ENCODE data around the gene LMBR1. TPM values are rescaled to one million over a fixed set of nuclear protein-coding genes. Genes with fewer than 3 reads are reported as not detected.

LMBR1 gene
- 29.2 and 42.6 TPM in 2 replicates for total RNA-seq

GRCh38 chr7:156892821-156893706 is at the start of gene LMBR1:
Gene LMBR1, minus strand, starts transcription at chr7:156893183. Its CDS starts 190 bp downstream, at chr7:156892993.

GRCh38 chr7:156640257-156640948 is 252.6 kb downstream of the LMBR1 start, which contains the start of gene RNF32:
Gene RNF32, plus strand, starts transcription at chr7:156640774. Its CDS starts 3,104 bp downstream, at chr7:156643878.

Other genes starting within 250 kb of the LMBR1 start
- 4.9 and 6.8 TPM in 2 replicates for gene NOM1, start 56.5 kb upstream of the LMBR1 start, total RNA-seq
- gene MNX1, start 117.5 kb upstream of the LMBR1 start, total RNA-seq = not detected in 2 replicates
- 68.6 and 72.9 TPM in 2 replicates for gene UBE3C, start 245.7 kb upstream of the LMBR1 start, total RNA-seq